Right lobe of liver (tissue), 6 donors: ENCODE results near the gene NTM. TPM values are rescaled to one million over a fixed set of nuclear protein-coding genes. Genes with fewer than 3 reads are reported as not detected.

Source experiments
- ATAC-seq, 4 donors: fragments of 200-7000 bp; cut with Tn5 transposase; one replicate each; pipeline ENCODE4 v1.9.1; 2020; ENCODE audit warnings: mild to moderate bottlenecking in 4 of 4, moderate library complexity in 4 of 4
- DNase-seq, 3 donors: peaks; one replicate each; pipeline ENCODE4 v3.0.0-alpha.2; 2020
- H3K27ac ChIP-seq, 3 donors: fragments of 200-600 bp; one replicate each; pipeline ENCODE4 v1.8.0; 2022
- H3K27me3 ChIP-seq, 2 donors: fragments of 200-600 bp; one replicate each; pipeline ENCODE4 v1.8.0; 2022
- H3K36me3 ChIP-seq, 4 donors: fragments of 200-600 bp; sonication (generic) in 1 of 4; one replicate each; pipeline versions ENCODE4 v1.5.1 to v1.8.0; 2017 to 2022; ENCODE audit warnings: control low read depth in 1 of 4
- H3K4me1 ChIP-seq, 4 donors: fragments of 200-600 bp; sonication (generic) in 1 of 4; one replicate each; pipeline versions ENCODE4 v1.5.1 to v1.8.0; 2017 to 2022; ENCODE audit warnings: control low read depth in 1 of 4
- H3K4me3 ChIP-seq, 3 donors: fragments of 200-600 bp; one replicate each; pipeline ENCODE4 v1.8.0; 2022
- H3K9me3 ChIP-seq, 4 donors: fragments of 200-600 bp; sonication (generic) in 1 of 4; one replicate each; pipeline versions ENCODE4 v1.5.1 to v1.8.0; 2017 to 2022; ENCODE audit warnings: control low read depth in 1 of 4
- CTCF ChIP-seq, 4 donors: fragments of 200-600 bp in 3 of 4; fragments of 450-650 bp in 1 of 4; IDR thresholded peaks; one replicate each; pipeline versions ENCODE4 v1.5.1 to v1.8.0; 2016 to 2022; ENCODE audit warnings: antibody characterized with exemption in 4 of 4, mild to moderate bottlenecking in 2 of 4
- POLR2A ChIP-seq: fragments of 450-650 bp; IDR thresholded peaks from one replicate; pipeline ENCODE4 v1.6.1; 2017; ENCODE audit warnings: antibody characterized with exemption, mild to moderate bottlenecking
- WGBS: methylation state at CpG from one replicate; pipeline ENCODE4 v1.1.6; 2018; ENCODE audit warnings: low coverage, low lambda C conversion rate; ENCODE audit not compliant: insufficient coverage; ENCODE audit errors: missing lambda C conversion rate; 5-methylcytosine and 5-hydroxymethylcytosine counted together
- intact Hi-C, 2 donors: fragments of 100-400 bp; cut with DNase I; formaldehyde crosslinking; loops; one replicate each; pipeline versions ENCODE4 v1.11.2 to v1.14.1; 2022
- total RNA-seq, 6 experiments: library from RNA; depleted of rRNA in 2 of 6; stranded (reverse); fragments of >200 nt in 2 of 6; fragmentation: NEBNext Ultra II Directional in 3 of 6; extraction: Animal tissue kit (Norgen Biotek cat#: 25700) in 3 of 6; gene quantifications; one replicate each; pipeline versions ENCODE4 v1.1.0 to v1.2.4, GENCODE V29; 2016 to 2023
- donor health status: DM: no; HTN: yes; CAD: no.
- donor health status: DM: no; HTN: no; CAD: no.
- donor health status: DM: no; HTN: no; CAD: no.
- donor health status: DM: no; HTN: yes; CAD: no.
- donor health status: DM: no; HTN: yes; CAD: no.

NTM gene
- total RNA-seq, 6 experiments from 2014 or later: 0.35 TPM; not detected in 5

DNA sequence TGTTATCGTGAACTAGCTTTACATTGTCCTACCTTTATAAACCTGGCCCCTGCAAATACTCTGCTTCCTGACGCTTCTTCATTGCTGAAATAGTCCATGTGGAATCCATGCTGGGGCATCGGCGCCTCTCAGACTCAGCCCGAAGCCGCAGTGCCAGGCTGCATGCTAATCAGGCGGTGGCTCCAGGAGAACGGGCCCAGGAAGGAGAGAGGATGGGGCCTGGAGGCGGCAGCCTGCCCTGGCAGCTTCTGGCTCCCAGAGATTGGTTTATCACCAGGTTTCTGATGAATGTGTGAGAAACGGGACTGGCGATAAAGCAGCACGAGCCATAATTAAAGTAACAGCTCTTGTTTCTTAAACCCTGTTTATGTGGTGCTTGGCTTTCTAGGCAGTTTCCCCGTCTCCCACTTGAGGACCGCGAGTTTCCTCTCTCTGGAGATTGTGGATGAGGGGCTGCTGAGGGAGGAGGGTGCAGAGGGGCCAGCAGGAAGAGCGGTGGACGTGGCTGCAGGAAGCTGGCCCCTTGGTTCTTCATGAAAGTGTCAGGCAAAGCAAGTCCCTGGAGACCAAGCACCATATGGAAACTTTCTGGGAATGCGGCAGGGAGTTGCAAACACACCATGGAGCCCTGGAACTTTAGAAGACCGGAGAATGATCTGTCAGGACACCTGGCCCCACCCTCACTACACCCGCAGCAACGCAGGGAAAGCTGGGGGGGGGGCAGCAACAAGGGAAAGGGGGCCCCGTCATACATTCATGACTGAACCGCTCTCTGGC lies 93.4 kb downstream of the NTM start:
- no peak overlapping the region for H3K4me3 ChIP-seq
- 29% methylated on average over 19 of the region's 23 CpGs for WGBS
- no peaks in the 10 kb centered on the region for H3K9me3 ChIP-seq
- ATAC-seq: no peak
- H3K27ac ChIP-seq: no peak overlapping the region
- H3K27me3 ChIP-seq: no peaks in the 10 kb centered on the region
- intact Hi-C loops: no loop called here
- TF ChIP-seq POLR2A (no peak), CTCF (IDR thresholded peaks at IDR 0.05) (no peak)
- no peak for DNase-seq
- no peaks in the 10 kb centered on the region for H3K36me3 ChIP-seq
- H3K4me1 ChIP-seq: no peaks in the 10 kb centered on the region

DNA sequence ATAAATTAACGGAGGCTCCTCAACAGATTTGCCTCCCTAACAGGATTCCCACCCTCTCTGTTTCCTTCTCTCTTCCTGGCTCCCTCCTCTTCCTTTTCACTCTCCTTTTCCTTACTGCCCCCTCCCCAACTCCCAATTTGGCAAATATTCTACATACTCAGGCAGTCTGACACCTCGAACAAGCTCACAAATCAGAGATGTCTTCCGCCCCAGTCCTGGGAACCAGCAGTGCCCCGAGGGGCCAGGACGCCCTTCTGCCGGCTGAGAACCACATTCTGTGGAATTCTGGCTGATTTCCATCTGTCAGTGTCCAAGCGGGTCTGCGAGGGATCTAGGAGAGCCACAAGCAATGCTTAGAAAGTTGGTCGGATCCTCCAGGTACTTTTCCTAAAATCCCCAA lies 94.0 kb downstream of the NTM start:
- Histone ChIP-seq H3K4me1 (no peaks in the 10 kb centered on the region), H3K27me3 (no peaks in the 10 kb centered on the region), H3K9me3 (no peaks in the 10 kb centered on the region), H3K36me3 (no peaks in the 10 kb centered on the region), H3K27ac (no peak overlapping the region), H3K4me3 (no peak overlapping the region)
- intact Hi-C loops: no loop called here
- no peak for ATAC-seq
- 27% methylated on average over 9 of the region's 9 CpGs for WGBS
- TF ChIP-seq POLR2A: no peak
- DNase-seq: no peak

GRCh38 chr11:131465039-131465438 lies 94.6 kb downstream of the NTM start:
- WGBS: no CpG with 5 or more reads among the region's 5 CpGs
- H3K36me3 ChIP-seq: no peaks in the 10 kb centered on the region
- no peak for DNase-seq
- H3K27me3 ChIP-seq: no peaks in the 10 kb centered on the region
- intact Hi-C loops: no loop called here
- no peak overlapping the region for H3K27ac ChIP-seq
- no peak for TF ChIP-seq POLR2A
- H3K4me3 ChIP-seq: no peak overlapping the region
- no peaks in the 10 kb centered on the region for H3K4me1 ChIP-seq
- ATAC-seq: no peak
- no peaks in the 10 kb centered on the region for H3K9me3 ChIP-seq

- Histone ChIP-seq H3K4me3 (no peak overlapping the region), H3K36me3 (no peaks in the 10 kb centered on the region), H3K9me3 (no peaks in the 10 kb centered on the region), H3K4me1 (no peaks in the 10 kb centered on the region), H3K27ac (no peak overlapping the region), H3K27me3 (no peaks in the 10 kb centered on the region)
- no peak for TF ChIP-seq POLR2A
- TF ChIP-seq CTCF (IDR thresholded peaks at IDR 0.05): no peak
- ATAC-seq: no peak
- no peak for DNase-seq
- WGBS: 6% methylated on average over 4 of the region's 5 CpGs
- intact Hi-C loops: no loop called here
Measured at GRCh38 chr11:131465746-131466145, 95.3 kb downstream of the NTM start.

- TF ChIP-seq POLR2A (no peak), CTCF (IDR thresholded peaks at IDR 0.05) (no peak)
- intact Hi-C loops: no loop called here
- ATAC-seq (no peak), DNase-seq (no peak)
- H3K27ac ChIP-seq: no peak overlapping the region
- H3K36me3 ChIP-seq: no peaks in the 10 kb centered on the region
- 25% methylated on average over 10 of the region's 10 CpGs for WGBS
- no peaks in the 10 kb centered on the region for H3K4me1 ChIP-seq
- no peak overlapping the region for H3K4me3 ChIP-seq
- H3K9me3 ChIP-seq: no peaks in the 10 kb centered on the region
- H3K27me3 ChIP-seq: no peaks in the 10 kb centered on the region
Measured at GRCh38 chr11:131467645-131468394, 97.4 kb downstream of the NTM start.
